ENCODE results near the gene PCED1A. TPM values are rescaled to one million over a fixed set of nuclear protein-coding genes. Genes with fewer than 3 reads are reported as not detected.
A peak's percentile ranks its signal among the peaks of the same experiment; 100 is the strongest.

The PCED1A gene
- total and polyA plus RNA-seq, 9 of the 15 experiments (the other 6 are each of a cell fraction or from before 2014, with no cell fraction given), result 1.5 to 11.5 (median 5.9) TPM

GRCh38 chr20:2871111-2871465 lies 30.6 kb upstream of the PCED1A start:
- peak overlapping the region; percentile 65 for H3K4me2 ChIP-seq (ENCODE audit: insufficient read depth, low read length)
- DNase-seq (ENCODE audit: extremely low read depth in 1 of 4, low spot score in 3 of 4) (peak in 3 of 4 experiments; percentile 16 to 65 (median 26)), FAIRE-seq (no peak), ATAC-seq (no peak)
- ChIA-PET POLR2A (interaction anchor here (0.8 kb wide), 1 partner anchor 31 kb away, joined by 3 read pairs; the partner anchor contains the start of genes PCED1A and VPS16), CTCF (ENCODE audit: low intra/inter-chr PET ratio) (no interaction called here)
- H2AFZ ChIP-seq (ENCODE audit: low read depth, low read length), result peak overlapping the region; percentile 90
- peaks cover 30% of the 10 kb centered on the region for H3K79me2 ChIP-seq (ENCODE audit: control insufficient read depth, insufficient read depth, low read length)
- intact Hi-C loops (cut with micrococcal nuclease), result loop anchor here (5.0 kb wide), 1 partner anchor 131 kb away; no protein-coding TSS in a partner anchor
- no TSS peak for BruUV-seq (replicated peaks)
- H3K9me3 ChIP-seq (replicated peaks; ENCODE audit: control insufficient read depth, insufficient read depth, low read depth, low read length), result no peaks in the 10 kb centered on the region
- H3K4me3 ChIP-seq, result no peak overlapping the region
- H4K20me1 ChIP-seq (replicated peaks; ENCODE audit: control insufficient read depth, insufficient read depth, low read length), result peaks cover 5% of the 10 kb centered on the region; the same call in 1 of the 2 replicates
- peaks cover 13% of the 10 kb centered on the region; the same call in 2 of the 3 replicates for H3K36me3 ChIP-seq (ENCODE audit: control insufficient read depth, insufficient read depth, low read length)
- peaks cover 31 to 33% of the 10 kb centered on the region in 2 experiments; a peak in 4 of 5 replicates for H3K4me1 ChIP-seq (replicated peaks in 1 of 2; ENCODE audit: control insufficient read depth in 2 of 2, insufficient read depth in 2 of 2, low read length in 2 of 2)
- no peaks in the 10 kb centered on the region for H3K9me1 ChIP-seq (ENCODE audit: control insufficient read depth, insufficient read depth, low read length)
- peak overlapping the region; percentile 95 for H3K27ac ChIP-seq (ENCODE audit: extremely low read depth, low read depth, low read length)
- in situ Hi-C loops (cut with MboI), result no loop called here
- H3K9ac ChIP-seq (ENCODE audit: insufficient read depth in 1 of 2, low read depth in 2 of 2, low read length in 2 of 2), result peak overlapping the region; percentile 68 to 84; a peak in 3 of 4 replicates
- no peaks in the 10 kb centered on the region; a peak in 1 of 5 replicates for H3K27me3 ChIP-seq (ENCODE audit: control insufficient read depth in 2 of 2, insufficient read depth in 2 of 2, low read length in 2 of 2)
- WGBS (ENCODE audit: insufficient coverage, low coverage, missing lambda C conversion rate), result 14% methylated on average over 2 of the region's 2 CpGs
- TF ChIP-seq MYC (IDR thresholded peaks at IDR 0.05; ENCODE audit: low read depth, low read length) (peak; percentile 20; the same call in 1 of the 2 replicates), MYC (CRISPR knock-in tag; IDR thresholded peaks at IDR 0.05; ENCODE audit: borderline replicate concordance, low read depth) (no peak), MNT (conservative IDR thresholded peaks at IDR 0.05) (peak; percentile 26 to 39; a peak in 2 of 4 replicates), XRCC5 (IDR thresholded peaks at IDR 0.05; ENCODE audit: low read depth, low read length) (no peak), KDM5B (IDR thresholded peaks at IDR 0.05; ENCODE audit: insufficient replicate concordance, low read depth, low read length) (no peak), E2F6 (IDR thresholded peaks at IDR 0.05; ENCODE audit: borderline replicate concordance in 1 of 2, extremely low read depth in 1 of 2, insufficient read depth in 1 of 2, insufficient read length in 1 of 2, low read depth in 1 of 2, low read length in 1 of 2, poor library complexity in 1 of 2, severe bottlenecking in 1 of 2) (peak in 1 of 2 experiments; percentile 55)
